ENCODE data around the gene FASTKD1. TPM values are rescaled to one million over a fixed set of nuclear protein-coding genes. Genes with fewer than 3 reads are reported as not detected.
"Not testable (repeated sequence)": the region's sequence is repeated elsewhere in the genome, so short reads cannot be mapped to it uniquely, and the experiment has no call there.

The FASTKD1 gene
- total RNA-seq, 1 donor from 2014 or later, result 40.7 TPM

- not testable (repeated sequence) for H3K36me3 ChIP-seq (ENCODE audit: control insufficient read depth in 3 of 3, insufficient read depth in 3 of 3, low read length in 3 of 3); H3K9ac ChIP-seq (ENCODE audit: low read depth in 1 of 3, low read length in 3 of 3); H3K9me3 ChIP-seq (ENCODE audit: control insufficient read depth in 3 of 3, low read length in 3 of 3); H3K4me3 ChIP-seq (ENCODE audit: low read length in 3 of 3); H3K27me3 ChIP-seq (ENCODE audit: control insufficient read depth in 3 of 3, insufficient read depth in 3 of 3, low read length in 3 of 3); H3K4me1 ChIP-seq (ENCODE audit: control insufficient read depth in 3 of 3, insufficient read depth in 3 of 3, low read length in 3 of 3); H3K27ac ChIP-seq (ENCODE audit: low read depth, low read length)
These were observed 22.9 kb upstream of the FASTKD1 start for GRCh38 chr2:169596546-169596945.

GRCh38 chr2:169590804-169591203 is 17.1 kb upstream of the FASTKD1 start:
- Histone ChIP-seq H3K9me3 (ENCODE audit: control insufficient read depth in 3 of 3, low read length in 3 of 3) (no peaks in the 10 kb centered on the region), H3K9ac (ENCODE audit: low read depth in 1 of 3, low read length in 3 of 3) (no peak overlapping the region), H3K36me3 (ENCODE audit: control insufficient read depth in 3 of 3, insufficient read depth in 3 of 3, low read length in 3 of 3) (no peaks in the 10 kb centered on the region), H3K27me3 (ENCODE audit: control insufficient read depth in 3 of 3, insufficient read depth in 3 of 3, low read length in 3 of 3) (no peaks in the 10 kb centered on the region), H3K27ac (ENCODE audit: low read depth, low read length) (no peak overlapping the region), H3K4me1 (ENCODE audit: control insufficient read depth in 3 of 3, insufficient read depth in 3 of 3, low read length in 3 of 3) (peaks cover 7 to 14% (median 7%) of the 10 kb centered on the region in 3 donors), H3K4me3 (ENCODE audit: low read length in 3 of 3) (no peak overlapping the region)

DNA sequence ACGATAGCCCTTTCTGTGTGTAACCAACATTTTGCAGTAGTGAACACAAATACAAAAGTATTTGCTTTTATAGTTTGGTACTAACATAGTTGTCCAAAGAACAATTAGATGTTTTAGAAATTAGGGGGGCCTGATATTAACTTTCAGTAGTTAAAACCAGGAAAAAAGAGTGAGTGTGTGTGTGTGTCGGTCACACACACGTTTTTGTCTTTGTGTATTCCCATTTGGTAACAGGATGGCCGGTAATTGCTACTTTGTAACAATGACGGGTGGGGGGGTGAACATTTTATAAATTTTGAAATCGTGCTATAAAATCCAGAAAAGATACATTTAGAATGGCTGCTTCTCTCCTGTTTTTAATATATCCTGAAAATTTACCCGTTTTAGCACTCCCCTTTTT is 12.0 kb upstream of the FASTKD1 start:
- Histone ChIP-seq H3K27me3 (ENCODE audit: control insufficient read depth in 3 of 3, insufficient read depth in 3 of 3, low read length in 3 of 3) (no peaks in the 10 kb centered on the region), H3K9ac (ENCODE audit: low read depth in 1 of 3, low read length in 3 of 3) (peak overlapping the region; percentile 57 to 99 (median 98)), H3K27ac (ENCODE audit: low read depth, low read length) (no peak overlapping the region), H3K36me3 (ENCODE audit: control insufficient read depth in 3 of 3, insufficient read depth in 3 of 3, low read length in 3 of 3) (no peaks in the 10 kb centered on the region), H3K4me3 (ENCODE audit: low read length in 3 of 3) (peak overlapping the region; percentile 83 to 99 (median 99)), H3K9me3 (ENCODE audit: control insufficient read depth in 3 of 3, low read length in 3 of 3) (no peaks in the 10 kb centered on the region), H3K4me1 (ENCODE audit: control insufficient read depth in 3 of 3, insufficient read depth in 3 of 3, low read length in 3 of 3) (peaks cover 7 to 19% (median 16%) of the 10 kb centered on the region in 3 donors)

DNA sequence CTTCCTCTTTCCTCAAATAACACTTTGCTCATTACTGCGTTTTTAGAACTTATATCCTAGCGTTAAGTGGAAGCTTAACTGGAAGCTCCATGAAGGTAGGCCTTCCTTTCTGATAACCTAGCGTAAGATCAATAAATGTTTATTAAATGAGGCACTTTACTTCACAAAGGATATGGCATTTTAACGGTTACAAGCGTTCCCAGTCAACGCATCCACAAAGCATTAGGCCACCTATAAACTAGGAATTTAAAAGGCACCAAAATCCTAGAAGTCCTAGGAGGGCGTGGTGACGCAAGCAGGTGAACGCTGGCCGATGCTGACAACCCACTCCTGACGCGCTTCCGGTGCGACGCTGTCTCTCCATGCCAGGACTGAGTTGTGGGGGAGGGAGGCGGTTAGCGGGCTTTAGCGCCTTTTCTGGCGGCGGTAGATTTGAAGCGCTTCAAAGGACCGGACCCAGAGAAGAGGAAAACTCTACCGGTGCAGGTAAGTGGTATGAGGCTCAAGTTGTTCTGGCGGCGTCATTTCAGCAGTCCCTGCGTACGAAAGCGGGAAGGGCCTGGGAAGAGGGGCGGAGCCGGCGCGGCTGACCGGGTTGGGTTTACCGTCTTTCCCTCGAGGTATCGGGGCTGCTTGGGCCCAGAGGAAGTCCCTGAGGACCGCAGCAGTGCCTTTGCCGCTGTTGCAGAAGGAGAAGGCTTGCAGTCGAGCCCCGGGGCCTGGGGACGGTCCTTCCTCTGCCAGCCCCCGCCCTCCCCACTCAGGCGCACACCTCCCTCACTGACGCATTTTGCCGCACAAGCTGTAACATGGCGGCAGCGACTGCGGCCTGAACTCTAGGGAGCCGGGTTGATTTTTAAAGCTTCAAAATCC is 10.6 kb upstream of the FASTKD1 start, which contains the start of gene PPIG:
Gene PPIG, plus strand, starts transcription at position 347 of the 873 bp plus-strand sequence. CDS start 19,691 bp downstream, outside the sequence.
- Histone ChIP-seq H3K27ac (ENCODE audit: low read depth, low read length) (peak within 1 kb of the TSS; percentile 98), H3K9me3 (ENCODE audit: control insufficient read depth in 3 of 3, low read length in 3 of 3) (no peaks in the 10 kb centered on the region), H3K27me3 (ENCODE audit: control insufficient read depth in 3 of 3, insufficient read depth in 3 of 3, low read length in 3 of 3) (no peaks in the 10 kb centered on the region), H3K4me1 (ENCODE audit: control insufficient read depth in 3 of 3, insufficient read depth in 3 of 3, low read length in 3 of 3) (peaks cover 7 to 19% (median 16%) of the 10 kb centered on the region in 3 donors), H3K4me3 (ENCODE audit: low read length in 3 of 3) (peak within 1 kb of the TSS; percentile 98 to 99 (median 99)), H3K9ac (ENCODE audit: low read depth in 1 of 3, low read length in 3 of 3) (peak within 1 kb of the TSS; percentile 97 to 99 (median 98)), H3K36me3 (ENCODE audit: control insufficient read depth in 3 of 3, insufficient read depth in 3 of 3, low read length in 3 of 3) (no peaks in the 10 kb centered on the region)

DNA sequence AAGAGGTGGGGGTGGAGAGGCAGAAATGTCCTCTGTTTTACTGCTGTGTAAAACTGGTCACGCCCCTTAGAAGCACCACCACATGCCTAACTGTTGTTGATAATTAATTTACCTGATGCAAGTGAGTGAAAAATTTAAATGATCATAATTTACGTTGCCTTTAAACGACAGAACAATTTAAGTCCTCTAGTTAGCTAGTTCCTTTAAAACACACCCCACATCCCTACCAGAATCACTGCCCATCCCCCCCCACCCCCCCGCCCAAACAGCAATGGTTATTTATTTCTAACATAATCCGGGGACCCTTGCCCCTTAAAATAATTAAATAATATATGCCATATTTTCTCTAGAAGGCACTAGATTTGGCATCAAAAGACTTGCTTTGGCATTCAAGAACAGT is 9.9 kb upstream of the FASTKD1 start:
- Histone ChIP-seq H3K4me1 (ENCODE audit: control insufficient read depth in 3 of 3, insufficient read depth in 3 of 3, low read length in 3 of 3) (peaks cover 7 to 19% (median 16%) of the 10 kb centered on the region in 3 donors), H3K4me3 (ENCODE audit: low read length in 3 of 3) (peak overlapping the region; percentile 98 to 99 (median 99)), H3K27me3 (ENCODE audit: control insufficient read depth in 3 of 3, insufficient read depth in 3 of 3, low read length in 3 of 3) (no peaks in the 10 kb centered on the region), H3K36me3 (ENCODE audit: control insufficient read depth in 3 of 3, insufficient read depth in 3 of 3, low read length in 3 of 3) (no peaks in the 10 kb centered on the region), H3K9ac (ENCODE audit: low read depth in 1 of 3, low read length in 3 of 3) (no peak overlapping the region), H3K9me3 (ENCODE audit: control insufficient read depth in 3 of 3, low read length in 3 of 3) (no peaks in the 10 kb centered on the region), H3K27ac (ENCODE audit: low read depth, low read length) (peak overlapping the region; percentile 98)

GRCh38 chr2:169582552-169583266 is 9.0 kb upstream of the FASTKD1 start:
- H3K36me3 ChIP-seq (ENCODE audit: control insufficient read depth in 3 of 3, insufficient read depth in 3 of 3, low read length in 3 of 3), result not testable (repeated sequence)

DNA sequence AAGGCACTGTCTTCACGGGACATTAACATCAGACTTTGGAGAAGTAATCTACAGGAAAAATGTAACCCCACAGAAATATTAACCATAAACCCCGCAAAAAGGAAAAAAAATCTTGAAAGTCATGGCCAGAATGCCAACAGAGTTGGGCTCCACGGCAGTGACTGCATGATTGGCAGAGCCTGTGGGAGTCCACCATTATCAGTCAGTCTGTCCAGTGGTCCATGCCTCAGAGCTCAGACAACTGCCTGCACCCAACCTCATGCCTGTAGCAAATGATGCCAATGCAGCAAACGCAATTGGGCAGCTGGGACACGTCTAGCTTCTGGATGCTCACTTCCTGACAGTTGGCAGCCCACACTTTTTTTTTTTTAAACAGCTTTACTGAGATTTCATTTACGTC is 5.4 kb upstream of the FASTKD1 start:
- Histone ChIP-seq H3K36me3 (ENCODE audit: control insufficient read depth in 3 of 3, insufficient read depth in 3 of 3, low read length in 3 of 3) (no peaks in the 10 kb centered on the region), H3K9me3 (ENCODE audit: control insufficient read depth in 3 of 3, low read length in 3 of 3) (no peaks in the 10 kb centered on the region), H3K4me1 (ENCODE audit: control insufficient read depth in 3 of 3, insufficient read depth in 3 of 3, low read length in 3 of 3) (no peaks in the 10 kb centered on the region), H3K9ac (ENCODE audit: low read depth in 1 of 3, low read length in 3 of 3) (no peak overlapping the region), H3K27me3 (ENCODE audit: control insufficient read depth in 3 of 3, insufficient read depth in 3 of 3, low read length in 3 of 3) (no peaks in the 10 kb centered on the region), H3K27ac (ENCODE audit: low read depth, low read length) (no peak overlapping the region), H3K4me3 (ENCODE audit: low read length in 3 of 3) (no peak overlapping the region)

More at GRCh38 chr2:169582552-169583266, 9.0 kb upstream of the FASTKD1 start:
- peaks cover 7 to 19% (median 16%) of the 10 kb centered on the region in 3 donors for H3K4me1 ChIP-seq (ENCODE audit: control insufficient read depth in 3 of 3, insufficient read depth in 3 of 3, low read length in 3 of 3)
- not testable (repeated sequence) for H3K27ac ChIP-seq (ENCODE audit: low read depth, low read length); H3K27me3 ChIP-seq (ENCODE audit: control insufficient read depth in 3 of 3, insufficient read depth in 3 of 3, low read length in 3 of 3); H3K4me3 ChIP-seq (ENCODE audit: low read length in 3 of 3); H3K9me3 ChIP-seq (ENCODE audit: control insufficient read depth in 3 of 3, low read length in 3 of 3); H3K9ac ChIP-seq (ENCODE audit: low read depth in 1 of 3, low read length in 3 of 3)

DNA sequence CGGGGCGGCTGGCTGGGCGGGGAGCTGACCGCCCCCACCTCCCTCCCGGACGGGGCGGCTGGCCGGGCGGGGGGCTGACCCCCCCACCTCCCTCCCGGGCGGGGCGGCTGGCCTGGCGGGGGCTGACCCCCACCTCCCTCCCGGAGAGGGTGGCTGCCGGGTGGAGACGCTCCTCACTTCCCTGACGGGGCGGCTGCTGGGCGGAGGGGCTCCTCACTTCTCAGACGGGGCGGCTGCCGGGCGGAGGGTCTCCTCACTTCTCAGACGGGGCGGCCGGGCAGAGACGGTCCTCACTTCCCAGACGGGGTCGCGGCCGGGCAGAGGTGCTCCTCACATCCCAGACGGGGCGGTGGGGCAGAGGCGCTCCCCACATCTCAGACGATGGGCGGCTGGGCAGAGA is 1.6 kb upstream of the FASTKD1 start:
- H3K27ac ChIP-seq (ENCODE audit: low read depth, low read length); H3K4me3 ChIP-seq (ENCODE audit: low read length in 3 of 3): not testable (repeated sequence)

GRCh38 chr2:169574539-169574938 is 874 bp upstream of the FASTKD1 start:
- H3K27ac ChIP-seq (ENCODE audit: low read depth, low read length); H3K27me3 ChIP-seq (ENCODE audit: control insufficient read depth in 3 of 3, insufficient read depth in 3 of 3, low read length in 3 of 3); H3K9me3 ChIP-seq (ENCODE audit: control insufficient read depth in 3 of 3, low read length in 3 of 3); H3K4me3 ChIP-seq (ENCODE audit: low read length in 3 of 3); H3K4me1 ChIP-seq (ENCODE audit: control insufficient read depth in 3 of 3, insufficient read depth in 3 of 3, low read length in 3 of 3); H3K36me3 ChIP-seq (ENCODE audit: control insufficient read depth in 3 of 3, insufficient read depth in 3 of 3, low read length in 3 of 3); H3K9ac ChIP-seq (ENCODE audit: low read depth in 1 of 3, low read length in 3 of 3): not testable (repeated sequence)

More for the DNA sequence above, 1.6 kb upstream of the FASTKD1 start:
- not testable (repeated sequence) for H3K4me1 ChIP-seq (ENCODE audit: control insufficient read depth in 3 of 3, insufficient read depth in 3 of 3, low read length in 3 of 3); H3K9ac ChIP-seq (ENCODE audit: low read depth in 1 of 3, low read length in 3 of 3); H3K36me3 ChIP-seq (ENCODE audit: control insufficient read depth in 3 of 3, insufficient read depth in 3 of 3, low read length in 3 of 3); H3K27me3 ChIP-seq (ENCODE audit: control insufficient read depth in 3 of 3, insufficient read depth in 3 of 3, low read length in 3 of 3); H3K9me3 ChIP-seq (ENCODE audit: control insufficient read depth in 3 of 3, low read length in 3 of 3)

GRCh38 chr2:169573974-169574299 is 272 bp upstream of the FASTKD1 start:
- H3K27ac ChIP-seq (ENCODE audit: low read depth, low read length), result peak overlapping the region; percentile 66
- H3K27me3 ChIP-seq (ENCODE audit: control insufficient read depth in 3 of 3, insufficient read depth in 3 of 3, low read length in 3 of 3), result no peaks in the 10 kb centered on the region
- peak overlapping the region in 2 of 3 donors; percentile 80 to 86 for H3K9ac ChIP-seq (ENCODE audit: low read depth in 1 of 3, low read length in 3 of 3)
- H3K4me1 ChIP-seq (ENCODE audit: control insufficient read depth in 3 of 3, insufficient read depth in 3 of 3, low read length in 3 of 3), result peaks cover 3 to 7% (median 6%) of the 10 kb centered on the region in 3 donors
- no peaks in the 10 kb centered on the region for H3K9me3 ChIP-seq (ENCODE audit: control insufficient read depth in 3 of 3, low read length in 3 of 3)
- peak overlapping the region; percentile 74 to 99 (median 93) for H3K4me3 ChIP-seq (ENCODE audit: low read length in 3 of 3)
- H3K36me3 ChIP-seq (ENCODE audit: control insufficient read depth in 3 of 3, insufficient read depth in 3 of 3, low read length in 3 of 3), result no peaks in the 10 kb centered on the region

Data from skeletal muscle tissue (tissue), 4 donors.